Neuronal stem cell (in vitro differentiated cells): ENCODE measurements around the gene IDI1.

Experiments used
- DNase-seq: peaks from one replicate; pipeline ENCODE4 v3.0.0-alpha.2; 2013; ENCODE audit warnings: low spot score
- H2AFZ ChIP-seq: one replicate; pipeline ENCODE4 v1.6.1; 2013; ENCODE audit warnings: mild to moderate bottlenecking, low read length, inconsistent platforms
- H2AK5ac ChIP-seq: 2 replicates; pipeline ENCODE4 v1.6.1; 2013; ENCODE audit warnings: low read depth, mild to moderate bottlenecking, inconsistent platforms, low read length, moderate library complexity, mixed read lengths
- H2BK120ac ChIP-seq: 2 replicates; pipeline ENCODE4 v1.6.1; 2013; ENCODE audit warnings: low read depth, mild to moderate bottlenecking, inconsistent platforms, low read length, moderate library complexity, mixed read lengths
- H2BK12ac ChIP-seq: one replicate; pipeline ENCODE4 v1.6.1; 2013; ENCODE audit warnings: low read length, inconsistent platforms
- H2BK15ac ChIP-seq: 2 replicates; pipeline ENCODE4 v1.6.1; 2013; ENCODE audit warnings: mild to moderate bottlenecking, low read length, inconsistent platforms, mixed read lengths
- H2BK5ac ChIP-seq: one replicate; pipeline ENCODE4 v1.6.1; 2013; ENCODE audit warnings: inconsistent platforms, mild to moderate bottlenecking, low read length, moderate library complexity
- H3K14ac ChIP-seq: one replicate; pipeline ENCODE4 v1.6.1; 2013; ENCODE audit warnings: low read length, inconsistent platforms
- H3K18ac ChIP-seq: 2 replicates; pipeline ENCODE4 v1.6.1; 2013; ENCODE audit warnings: low read length, inconsistent platforms
- H3K23ac ChIP-seq: 2 replicates; pipeline ENCODE4 v1.6.1; 2013; ENCODE audit warnings: low read depth, mild to moderate bottlenecking, mixed read lengths, low read length, inconsistent platforms; ENCODE audit not compliant: poor library complexity
- H3K27ac ChIP-seq: replicated peaks from 3 replicates; pipeline ENCODE4 v1.5.1; 2013; ENCODE audit warnings: low read length, inconsistent platforms
- H3K27me3 ChIP-seq, 3 experiments: 2 replicates each; pipeline ENCODE4 v1.6.1; 2013; ENCODE audit warnings: low read length in 3 of 3, mild to moderate bottlenecking in 2 of 3, inconsistent platforms in 1 of 3, low read depth in 1 of 3, mixed read lengths in 1 of 3, moderate library complexity in 1 of 3; ENCODE audit not compliant: control insufficient read depth in 3 of 3, insufficient read depth in 3 of 3
- H3K36me3 ChIP-seq, 2 donors: replicated peaks in 1 of 2; 2 replicates each; pipeline ENCODE4 v1.6.1; 2013; ENCODE audit warnings: low read length in 2 of 2; ENCODE audit not compliant: control insufficient read depth in 2 of 2, insufficient read depth in 2 of 2
- H3K4ac ChIP-seq: 2 replicates; pipeline ENCODE4 v1.6.1; 2013; ENCODE audit warnings: inconsistent platforms, mild to moderate bottlenecking, low read length, moderate library complexity
- H3K4me1 ChIP-seq, 2 donors: 1 replicate in 1 of 2; 2 replicates in 1 of 2; pipeline ENCODE4 v1.6.1; 2013; ENCODE audit warnings: low read length in 2 of 2, low read depth in 1 of 2; ENCODE audit not compliant: control insufficient read depth in 2 of 2, insufficient read depth in 1 of 2
- H3K4me2 ChIP-seq: one replicate; pipeline ENCODE4 v1.6.1; 2013; ENCODE audit warnings: mild to moderate bottlenecking, low read length, inconsistent platforms; ENCODE audit not compliant: insufficient read depth, poor library complexity, severe bottlenecking
- H3K4me3 ChIP-seq, 2 donors: 2 replicates each; pipeline ENCODE4 v1.5.1; 2013; ENCODE audit warnings: low read length in 2 of 2, mild to moderate bottlenecking in 2 of 2, inconsistent platforms in 1 of 2, moderate library complexity in 1 of 2
- H3K79me1 ChIP-seq: one replicate; pipeline ENCODE4 v1.6.1; 2013; ENCODE audit warnings: low read depth, mild to moderate bottlenecking, inconsistent platforms, low read length, moderate library complexity
- H3K9ac ChIP-seq: one replicate; pipeline ENCODE4 v1.6.1; 2013; ENCODE audit warnings: mild to moderate bottlenecking, low read depth, low read length, inconsistent platforms; ENCODE audit not compliant: poor library complexity
- H3K9me3 ChIP-seq, 2 donors: replicated peaks in 1 of 2; 2 replicates each; pipeline versions ENCODE3 to v1.6.1; 2013; ENCODE audit warnings: low read length in 2 of 2, mild to moderate bottlenecking in 2 of 2, inconsistent platforms in 1 of 2, low read depth in 1 of 2, mixed read lengths in 1 of 2, moderate library complexity in 1 of 2; ENCODE audit not compliant: control insufficient read depth in 2 of 2, insufficient read depth in 1 of 2
- H4K8ac ChIP-seq: one replicate; pipeline ENCODE4 v1.6.1; 2013; ENCODE audit warnings: low read depth, mild to moderate bottlenecking, inconsistent platforms, low read length, moderate library complexity
- H4K91ac ChIP-seq: one replicate; pipeline ENCODE4 v1.6.1; 2013; ENCODE audit warnings: low read length, low read depth, mild to moderate bottlenecking, inconsistent platforms; ENCODE audit not compliant: poor library complexity
- WGBS, 2 donors: extraction: QIAGEN DNeasy Blood & Tissue Kit; methylation state at CpG; one replicate each; pipeline ENCODE4 v1.1.7; 2013; ENCODE audit warnings: missing lambda C conversion rate in 2 of 2, mixed read lengths in 1 of 2; ENCODE audit not compliant: insufficient read length in 2 of 2, insufficient replicate concordance in 1 of 2; ENCODE audit errors: extremely low coverage in 2 of 2; 5-methylcytosine and 5-hydroxymethylcytosine counted together

IDI1 gene

DNA sequence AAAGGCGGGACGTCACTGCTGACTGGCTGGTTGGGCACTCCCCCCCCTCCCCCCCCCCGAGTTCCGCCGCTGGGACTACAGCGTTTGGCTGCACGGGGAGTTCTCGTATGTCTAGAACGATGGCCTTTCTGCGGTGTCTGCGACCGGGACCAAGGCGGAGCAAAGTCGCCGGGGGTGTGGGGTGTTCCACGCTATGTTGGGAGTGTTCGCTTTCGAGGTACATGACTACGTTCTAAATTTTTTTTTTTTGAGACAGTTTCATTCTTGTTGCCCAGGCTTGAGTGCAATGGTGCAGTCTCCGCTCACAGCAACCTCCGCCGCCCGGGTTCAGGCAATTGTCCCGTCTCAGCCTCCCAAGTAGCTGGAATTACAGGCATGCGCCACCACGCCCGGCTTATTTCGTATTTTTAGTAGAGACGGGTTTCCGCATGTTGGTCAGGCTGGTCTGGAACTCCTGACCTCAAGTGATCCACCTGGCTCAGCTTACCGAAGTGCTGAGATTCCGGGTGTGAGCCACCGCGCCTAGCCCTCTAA is 573 bp upstream of the IDI1 start:
- H3K23ac ChIP-seq: peak overlapping the region; percentile 97
- H3K27ac ChIP-seq: peak overlapping the region; percentile 100
- peak overlapping the region; percentile 63 for H3K9ac ChIP-seq
- H3K4me3 ChIP-seq: peak overlapping the region; percentile 83 to 100
- H3K14ac ChIP-seq: no peak overlapping the region
- H2BK15ac ChIP-seq: no peak overlapping the region
- no peak overlapping the region for H3K4ac ChIP-seq
- H3K36me3 ChIP-seq: peaks cover 8 to 72% of the 10 kb centered on the region in 2 donors
- no peak overlapping the region for H2BK120ac ChIP-seq
- H3K18ac ChIP-seq: peak overlapping the region; percentile 81
- peak overlapping the region; percentile 61 for H2AFZ ChIP-seq
- peaks cover 1% of the 10 kb centered on the region for H3K79me1 ChIP-seq
- peak overlapping the region; percentile 32 for H2AK5ac ChIP-seq
- no CpG with 5 or more reads among the region's 34 CpGs for WGBS, 2 donors
- no peak overlapping the region for H4K8ac ChIP-seq
- no peak overlapping the region for H2BK12ac ChIP-seq
- H2BK5ac ChIP-seq: peak overlapping the region; percentile 97
- H3K9me3 ChIP-seq: peaks cover 1 to 4% of the 10 kb centered on the region in 2 donors
- H3K27me3 ChIP-seq: no peaks in the 10 kb centered on the region
- no peak overlapping the region for H4K91ac ChIP-seq
- no peak for DNase-seq
- H3K4me1 ChIP-seq: peaks cover 10 to 20% of the 10 kb centered on the region in 2 donors
- H3K4me2 ChIP-seq: peak overlapping the region; percentile 52

DNA sequence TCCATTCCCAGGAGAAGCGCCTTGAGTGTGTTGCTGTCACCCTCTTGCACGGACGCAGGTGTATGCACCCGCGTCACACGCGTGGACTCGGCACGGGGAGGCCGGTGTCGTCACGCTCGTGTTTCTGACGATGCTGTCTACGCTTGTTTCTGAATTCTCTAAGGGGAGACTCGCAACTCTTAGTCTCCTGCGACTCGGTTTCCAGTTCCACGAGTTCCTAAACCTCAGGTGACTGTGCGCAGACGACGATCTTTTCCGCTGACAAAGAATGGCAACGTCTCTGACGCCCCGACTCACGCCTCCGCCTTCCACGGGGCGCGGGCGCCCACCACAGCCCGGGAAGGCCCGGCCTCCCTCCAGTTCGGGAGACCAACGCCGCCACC is 579 bp downstream of the IDI1 start:
- Histone ChIP-seq H3K4ac (no peak overlapping the region), H3K36me3 (peaks cover 16 to 72% of the 10 kb centered on the region in 2 donors), H3K9me3 (peaks cover 1 to 4% of the 10 kb centered on the region in 2 donors), H3K18ac (peak overlapping the region; percentile 80), H3K27me3 (no peaks in the 10 kb centered on the region), H4K8ac (no peak overlapping the region), H3K79me1 (no peaks in the 10 kb centered on the region), H2AK5ac (peak overlapping the region; percentile 81), H3K4me3 (peak overlapping the region; percentile 83 to 100), H3K14ac (peak overlapping the region; percentile 28), H2BK120ac (peak overlapping the region; percentile 89), H2BK15ac (peak overlapping the region; percentile 68), H3K27ac (peak overlapping the region; percentile 100), H4K91ac (no peak overlapping the region), H3K4me2 (peak overlapping the region; percentile 47), H2BK5ac (peak overlapping the region; percentile 97), H3K9ac (peak overlapping the region; percentile 98), H3K4me1 (peaks cover 11 to 22% of the 10 kb centered on the region in 2 donors), H3K23ac (peak overlapping the region; percentile 97), H2AFZ (peak overlapping the region; percentile 64), H2BK12ac (no peak overlapping the region)
- no CpG with 5 or more reads among the region's 37 CpGs for WGBS, 2 donors
- DNase-seq: no peak

GRCh38 chr10:1047937-1048336 is 982 bp downstream of the IDI1 start:
- peak overlapping the region; percentile 100 for H3K27ac ChIP-seq
- H3K4me2 ChIP-seq: peak overlapping the region; percentile 47
- no peak overlapping the region for H4K8ac ChIP-seq
- no peaks in the 10 kb centered on the region for H3K79me1 ChIP-seq
- peak overlapping the region; percentile 97 for H3K23ac ChIP-seq
- no peak overlapping the region for H2BK15ac ChIP-seq
- peak overlapping the region; percentile 83 to 100 for H3K4me3 ChIP-seq
- peaks cover 11 to 22% of the 10 kb centered on the region in 2 donors for H3K4me1 ChIP-seq
- no peak for DNase-seq
- H3K9ac ChIP-seq: peak overlapping the region; percentile 98
- no peaks in the 10 kb centered on the region for H3K27me3 ChIP-seq
- H3K18ac ChIP-seq: peak overlapping the region; percentile 80
- H3K9me3 ChIP-seq: peaks cover 1 to 4% of the 10 kb centered on the region in 2 donors
- H3K14ac ChIP-seq: peak overlapping the region; percentile 28
- H4K91ac ChIP-seq: no peak overlapping the region
- no peak overlapping the region for H2BK12ac ChIP-seq
- H2AFZ ChIP-seq: no peak overlapping the region
- no CpG with 5 or more reads among the region's 15 CpGs for WGBS, 2 donors
- H3K4ac ChIP-seq: no peak overlapping the region
- no peak overlapping the region for H2AK5ac ChIP-seq
- peaks cover 17 to 72% of the 10 kb centered on the region in 2 donors for H3K36me3 ChIP-seq
- peak overlapping the region; percentile 89 for H2BK120ac ChIP-seq
- H2BK5ac ChIP-seq: peak overlapping the region; percentile 97

DNA sequence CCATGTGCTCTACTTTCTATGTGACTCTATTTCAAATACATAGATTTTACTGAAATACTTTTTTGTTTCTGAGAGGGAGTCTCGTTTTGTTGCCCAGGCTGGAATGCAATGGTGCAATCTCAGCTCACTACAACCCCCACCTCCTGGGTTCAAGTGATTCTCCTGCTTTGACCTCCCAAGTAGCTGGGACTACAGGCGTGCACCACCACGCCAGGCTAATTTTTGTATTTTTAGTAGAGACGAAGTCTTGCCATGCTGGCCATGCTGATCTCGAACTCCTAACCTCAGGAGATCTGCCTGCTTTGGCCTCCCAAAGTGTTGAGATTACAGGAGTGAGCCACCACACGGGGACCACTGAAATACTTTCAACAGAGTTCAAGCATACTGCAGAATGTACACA is 3.5 kb downstream of the IDI1 start:
- WGBS, 2 donors: no CpG with 5 or more reads among the region's 6 CpGs
- no peak for DNase-seq

More for the DNA sequence above, 3.5 kb downstream of the IDI1 start:
- Histone ChIP-seq H3K4ac (no peak overlapping the region), H4K8ac (no peak overlapping the region), H3K36me3 (peaks cover 19 to 72% of the 10 kb centered on the region in 2 donors), H3K23ac (no peak overlapping the region), H3K9me3 (peaks cover 0 to 1% of the 10 kb centered on the region in 2 donors), H2AFZ (no peak overlapping the region), H3K14ac (no peak overlapping the region), H2BK120ac (no peak overlapping the region), H4K91ac (no peak overlapping the region), H2BK12ac (no peak overlapping the region), H2BK15ac (no peak overlapping the region), H3K18ac (no peak overlapping the region), H3K79me1 (no peaks in the 10 kb centered on the region), H2AK5ac (no peak overlapping the region), H3K27me3 (no peaks in the 10 kb centered on the region), H2BK5ac (no peak overlapping the region), H3K9ac (no peak overlapping the region), H3K4me1 (peaks cover 9 to 13% of the 10 kb centered on the region in 2 donors), H3K4me3 (peak overlapping the region; percentile 5 to 51), H3K4me2 (no peak overlapping the region), H3K27ac (no peak overlapping the region)
